GM12865 (cell line): Measurements from ENCODE around the gene MED9.
A peak's percentile ranks its signal among the peaks of the same experiment; 100 is the strongest.

ENCODE experiments used
- DNase-seq: peaks from one replicate; pipeline ENCODE4 v3.0.0; 2010; ENCODE audit warnings: low read depth
- H3K4me3 ChIP-seq: 2 replicates; pipeline ENCODE4 v1.5.1; 2011; ENCODE audit warnings: mild to moderate bottlenecking, low read depth, low read length, control low read depth
- CTCF ChIP-seq: IDR thresholded peaks from 2 replicates; pipeline ENCODE4 v1.5.1; 2011; ENCODE audit warnings: low read length, control low read depth, low read depth, inconsistent platforms; ENCODE audit not compliant: insufficient read depth; ENCODE audit errors: missing control alignments

The MED9 gene

DNA sequence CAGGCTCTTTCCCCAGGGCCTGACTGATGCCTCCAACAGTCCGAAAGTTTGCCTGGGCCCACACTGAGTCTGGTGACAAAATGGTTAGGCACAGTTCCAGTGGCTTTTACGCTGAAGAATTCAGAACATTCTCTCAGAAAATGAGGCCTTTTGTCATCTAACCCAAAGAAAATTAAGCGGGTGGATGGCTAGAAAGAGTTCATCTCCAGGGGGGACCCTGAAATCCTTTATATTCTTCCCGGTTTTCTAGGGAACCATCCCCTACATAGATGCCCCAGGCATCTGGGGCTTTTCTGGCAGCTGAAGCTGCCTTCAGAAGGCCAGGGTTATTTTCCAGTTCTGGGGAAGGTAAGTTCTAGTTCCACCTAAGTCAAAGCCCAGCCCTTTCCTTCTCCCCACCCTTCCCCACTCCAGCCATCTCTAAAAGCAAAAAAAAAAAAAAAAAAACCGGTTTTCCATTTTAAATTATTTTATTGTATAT is 17.2 kb downstream of the MED9 start:
- TF ChIP-seq CTCF = no peak
- no peak for DNase-seq
- H3K4me3 ChIP-seq = no peak overlapping the region

GRCh38 chr17:17494499-17494869 is 17.7 kb downstream of the MED9 start:
- peak; percentile 37 for DNase-seq
- H3K4me3 ChIP-seq = no peak overlapping the region
- no peak for TF ChIP-seq CTCF

GRCh38 chr17:17494870-17495535 is 18.2 kb downstream of the MED9 start:
- no peak overlapping the region for H3K4me3 ChIP-seq
- no peak for DNase-seq

GRCh38 chr17:17495536-17496188 is 18.9 kb downstream of the MED9 start:
- no peak for TF ChIP-seq CTCF
- DNase-seq = peak; percentile 30
- H3K4me3 ChIP-seq = no peak overlapping the region; the same call in 1 of the 2 replicates

More at GRCh38 chr17:17494870-17495535, 18.2 kb downstream of the MED9 start:
- no peak for TF ChIP-seq CTCF

DNA sequence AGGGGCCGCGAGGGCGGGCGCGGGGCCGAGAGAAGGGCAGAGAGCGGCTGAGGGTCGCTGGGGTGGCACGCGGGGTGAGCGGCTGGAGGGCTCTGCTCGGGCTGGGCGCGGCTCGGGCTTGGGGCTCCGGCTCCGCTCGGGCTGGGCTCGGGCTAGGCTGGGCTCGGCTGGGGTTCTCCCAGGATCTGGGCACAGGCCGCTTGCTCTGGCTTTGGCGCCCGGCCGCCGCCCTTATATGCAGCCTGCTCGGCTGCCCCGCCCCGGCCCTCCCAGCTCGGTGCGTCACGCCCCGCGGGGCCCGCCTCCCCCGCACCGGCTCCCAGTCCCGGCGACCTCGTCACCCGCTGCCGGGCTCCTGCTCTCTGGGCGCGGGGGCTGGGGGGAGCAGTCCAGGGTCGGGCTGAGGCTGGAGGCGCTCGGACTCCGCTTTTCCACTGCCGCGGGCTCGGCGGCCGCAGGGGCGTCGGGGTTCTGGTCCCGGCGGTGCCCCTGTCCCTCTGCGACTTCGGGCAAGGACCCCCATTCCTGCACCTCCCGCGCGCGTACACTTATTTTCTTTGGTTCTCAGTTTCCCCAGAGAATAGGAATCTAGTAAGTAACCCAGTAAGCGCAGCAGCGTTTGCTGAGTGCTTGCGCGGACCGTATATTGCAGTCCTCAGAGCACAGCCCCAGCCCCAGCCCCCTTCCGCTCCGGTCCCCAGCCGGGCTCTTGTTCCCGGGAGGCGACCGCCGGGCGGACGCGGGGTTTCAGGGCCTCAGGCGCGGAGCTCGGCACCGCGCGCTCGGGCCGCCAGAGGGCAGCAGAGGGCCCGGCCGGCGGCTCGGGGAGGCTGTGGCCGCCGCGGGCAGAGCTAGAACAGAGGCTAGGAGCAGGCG is 19.6 kb downstream of the MED9 start, which contains the start of gene RASD1:
Gene RASD1 (minus strand): TSS at position 207 of the 876 bp plus-strand sequence. CDS start 214 bp downstream, outside the sequence.
- peak within 1 kb of the TSS; percentile 54 for H3K4me3 ChIP-seq
- peak; percentile 71 for DNase-seq
- peak; percentile 82 for TF ChIP-seq CTCF

GRCh38 chr17:17497065-17497844 is 20.5 kb downstream of the MED9 start:
- DNase-seq = no peak
- H3K4me3 ChIP-seq = no peak overlapping the region
- no peak for TF ChIP-seq CTCF
